ENCODE data around the gene MAPK10.
"Not testable (repeated sequence)": the region's sequence is repeated elsewhere in the genome, so short reads cannot be mapped to it uniquely, and the experiment has no call there.

MAPK10 gene

DNA sequence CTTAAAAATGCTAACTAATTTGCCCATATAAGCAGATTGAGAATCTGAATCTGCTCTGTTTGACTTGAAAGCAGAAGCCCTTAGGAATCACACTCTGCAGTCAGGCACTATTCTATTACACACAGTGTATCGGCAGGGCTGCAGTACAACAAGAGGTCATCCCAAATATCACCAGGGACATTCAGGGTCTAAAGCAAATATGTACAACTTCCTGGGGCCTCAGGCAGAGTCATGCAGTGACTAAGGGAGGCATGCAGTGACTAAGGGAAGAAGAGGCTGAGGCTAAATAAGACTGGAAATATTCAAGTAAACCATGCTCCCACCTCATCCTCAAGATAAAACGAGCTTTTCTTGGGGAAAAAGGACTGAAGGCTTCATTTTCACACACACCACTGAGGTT lies 20.9 kb downstream of the MAPK10 start:
- DNase-seq (ENCODE audit: low spot score), result no peak

DNA sequence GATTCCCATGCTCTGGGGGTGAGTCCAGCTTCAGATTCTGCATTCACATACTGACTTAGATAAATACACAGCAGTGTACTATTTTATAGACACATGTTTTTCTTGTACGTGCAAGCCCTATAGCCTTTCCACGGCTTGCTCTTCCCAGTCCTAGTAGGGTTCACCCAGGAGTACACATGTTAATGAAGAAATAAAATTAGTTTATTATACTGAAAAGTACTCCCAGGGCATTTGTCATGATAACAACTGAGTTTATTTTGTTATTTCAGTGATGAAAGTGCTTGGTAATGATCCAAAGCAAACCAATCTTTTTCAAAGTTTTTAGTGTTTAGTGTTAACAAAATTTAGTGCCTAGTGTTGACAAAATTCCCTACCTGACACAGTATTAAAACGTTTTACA lies 21.3 kb downstream of the MAPK10 start:
- no peak for DNase-seq (ENCODE audit: low spot score)

DNA sequence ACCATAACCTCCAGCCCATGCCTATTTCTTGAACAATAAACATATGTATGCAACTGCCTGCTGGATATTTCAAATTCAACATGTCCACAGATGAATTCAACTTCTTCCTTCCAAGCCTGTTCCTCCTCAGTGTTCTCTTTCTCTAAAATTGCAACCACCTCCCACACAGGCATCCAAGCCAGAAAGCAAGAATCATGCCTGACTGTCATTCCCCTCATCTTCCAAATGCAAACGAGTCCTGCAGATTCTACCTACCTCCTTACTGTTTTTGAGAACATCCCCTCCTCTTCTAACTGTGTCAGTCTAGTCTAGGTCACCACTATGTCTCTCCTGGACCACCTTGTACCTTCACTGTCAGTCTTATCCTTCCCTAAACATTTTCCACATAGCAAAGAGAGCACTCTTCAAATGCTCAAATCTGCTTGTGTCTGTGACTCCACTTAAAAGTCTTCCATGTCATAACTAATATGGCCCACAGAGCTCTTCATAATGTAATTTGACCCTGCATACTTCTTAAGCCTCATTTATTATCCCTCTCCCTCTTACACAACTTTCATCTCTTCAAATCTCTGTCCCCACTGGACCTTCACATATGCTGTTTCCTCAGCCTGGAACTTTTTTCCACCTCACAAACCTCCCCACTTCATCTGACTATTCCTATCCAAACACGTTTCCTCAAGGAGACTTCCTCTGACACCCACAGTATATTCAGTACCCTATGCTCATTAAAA lies 25.7 kb downstream of the MAPK10 start:
- no peak for DNase-seq (ENCODE audit: low spot score)

DNA sequence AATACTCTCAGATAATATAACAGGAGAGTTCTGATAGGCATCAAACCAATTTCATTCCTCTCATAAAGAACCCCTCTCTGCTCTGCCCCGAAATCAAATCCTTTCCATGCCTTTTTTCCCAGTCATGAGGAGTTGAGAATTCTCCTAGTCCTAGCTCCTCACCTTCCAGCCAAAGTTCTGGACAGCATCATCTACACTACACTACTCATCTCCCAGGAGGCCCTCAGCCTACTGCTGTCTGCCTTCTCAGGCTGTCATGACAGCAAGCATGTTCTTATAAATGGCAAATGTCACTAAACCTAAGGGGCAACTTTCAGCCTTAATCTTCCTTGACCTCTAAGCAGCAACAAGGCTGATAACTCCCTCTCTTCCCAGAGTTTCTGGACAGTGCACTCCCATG lies 26.6 kb downstream of the MAPK10 start:
- DNase-seq (ENCODE audit: low spot score), result no peak

DNA sequence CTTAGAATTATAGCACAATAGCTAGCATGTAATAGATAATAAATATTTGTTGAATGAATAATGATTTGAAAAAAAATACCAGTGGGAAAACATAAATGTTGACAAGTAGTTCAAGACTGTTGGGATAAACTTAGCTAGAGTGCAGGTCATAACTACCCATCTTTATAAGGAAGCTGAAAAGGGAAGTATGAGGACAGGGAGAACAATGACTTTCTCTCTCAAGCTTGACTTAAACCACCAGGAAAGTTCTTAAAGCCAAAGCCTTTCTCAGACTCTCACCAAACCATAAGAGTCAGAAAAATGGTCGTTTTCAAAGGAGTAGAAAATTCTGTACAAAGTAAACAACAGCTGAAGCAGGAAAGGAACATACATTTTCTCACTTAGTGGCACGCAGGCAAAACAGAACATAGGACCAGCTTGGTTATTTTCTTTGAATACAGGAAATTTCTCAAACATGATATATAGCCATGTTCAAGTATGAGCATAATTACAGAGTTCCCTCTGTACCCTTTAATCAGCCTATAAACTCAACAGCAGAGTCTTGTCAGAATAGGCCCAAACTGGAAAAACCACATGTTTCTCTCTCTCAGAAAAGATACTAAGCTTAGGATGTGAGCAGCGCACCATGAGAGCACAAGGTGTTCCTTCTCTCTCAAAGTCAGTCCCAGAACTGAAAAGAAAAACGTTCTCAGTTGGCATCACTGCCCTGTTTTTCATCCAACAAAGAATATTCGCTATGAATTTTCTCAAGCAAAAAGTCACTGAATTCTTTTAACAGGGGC lies 28.7 kb downstream of the MAPK10 start:
- no peak for DNase-seq (ENCODE audit: low spot score)

DNA sequence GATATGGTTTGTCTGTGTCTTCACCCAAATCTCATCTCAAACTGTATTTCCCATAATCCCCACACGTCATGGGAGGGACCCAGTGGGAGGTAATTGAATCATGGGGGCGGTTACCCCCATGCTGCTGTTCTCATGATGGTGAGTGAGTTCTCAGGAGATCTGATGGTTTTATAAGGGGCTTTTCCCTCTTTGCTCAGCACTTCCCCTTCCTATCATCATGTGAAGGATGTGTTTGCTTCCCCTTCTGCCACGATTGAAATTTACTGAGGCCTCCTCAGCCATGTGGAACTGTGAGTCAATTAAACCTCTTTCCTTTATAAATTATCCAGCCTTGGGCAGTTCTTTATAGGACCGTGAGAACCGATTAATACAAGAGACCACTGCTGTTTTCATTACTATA lies 29.4 kb downstream of the MAPK10 start:
- DNase-seq (ENCODE audit: low spot score), result not testable (repeated sequence)

DNA sequence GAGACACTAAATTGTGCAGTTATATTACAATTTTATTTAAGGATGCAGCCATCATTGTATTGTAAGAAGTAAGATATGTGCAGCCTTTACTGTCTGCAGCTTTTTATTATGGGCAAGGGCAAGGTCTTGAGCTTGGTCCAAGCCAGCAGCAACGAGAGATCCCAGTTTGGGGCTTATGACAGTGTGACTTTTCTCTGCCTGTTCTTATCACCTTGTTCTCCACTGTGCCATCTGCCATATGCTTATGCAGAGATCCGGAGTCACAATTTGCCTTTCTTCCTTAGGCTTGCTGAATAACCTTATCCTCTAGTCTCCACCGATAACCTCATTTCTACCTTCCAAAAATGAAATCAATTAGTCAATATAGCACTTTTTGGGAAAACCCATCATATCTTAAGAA lies 30.4 kb downstream of the MAPK10 start:
- no peak for DNase-seq (ENCODE audit: low spot score)

DNA sequence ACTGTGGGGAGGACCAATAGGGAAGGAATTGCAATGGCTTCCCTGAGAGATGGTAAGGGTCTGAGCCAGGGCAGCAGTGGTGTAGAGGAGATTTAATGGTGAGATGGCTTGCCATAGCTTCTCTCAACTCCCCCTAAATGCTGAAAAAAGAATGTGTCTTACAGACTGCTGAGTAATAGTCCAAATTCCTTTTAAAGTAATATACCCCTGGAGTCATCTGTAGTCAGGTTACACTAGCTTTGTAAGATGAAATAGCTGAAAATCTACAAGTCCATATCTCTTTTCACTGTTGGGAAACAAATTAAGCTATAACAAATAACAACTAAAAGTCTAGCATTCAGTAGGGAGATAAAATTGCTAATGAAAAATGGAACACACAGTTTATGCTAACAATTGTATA lies 33.5 kb downstream of the MAPK10 start:
- no peak for DNase-seq (ENCODE audit: low spot score)

DNA sequence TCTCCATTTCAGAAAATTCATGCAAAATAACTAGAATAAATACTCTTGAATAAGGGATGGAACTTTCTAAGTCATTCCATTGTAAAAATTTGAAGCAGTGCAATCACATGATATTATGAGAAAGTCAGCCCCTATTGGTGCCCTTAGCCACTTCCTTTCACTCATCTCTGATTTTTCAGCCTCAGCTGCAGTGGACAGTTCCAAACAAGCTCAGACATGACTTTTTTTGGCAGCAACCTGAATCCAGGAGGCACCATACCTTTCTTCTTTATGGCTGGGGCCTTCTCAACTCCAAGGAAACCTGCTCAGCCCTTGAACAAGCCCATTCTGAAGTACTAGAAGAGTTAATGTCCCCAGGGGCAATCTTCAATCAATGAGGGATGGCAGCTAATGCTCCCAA lies 40.5 kb downstream of the MAPK10 start:
- DNase-seq (ENCODE audit: low spot score), result no peak

DNA sequence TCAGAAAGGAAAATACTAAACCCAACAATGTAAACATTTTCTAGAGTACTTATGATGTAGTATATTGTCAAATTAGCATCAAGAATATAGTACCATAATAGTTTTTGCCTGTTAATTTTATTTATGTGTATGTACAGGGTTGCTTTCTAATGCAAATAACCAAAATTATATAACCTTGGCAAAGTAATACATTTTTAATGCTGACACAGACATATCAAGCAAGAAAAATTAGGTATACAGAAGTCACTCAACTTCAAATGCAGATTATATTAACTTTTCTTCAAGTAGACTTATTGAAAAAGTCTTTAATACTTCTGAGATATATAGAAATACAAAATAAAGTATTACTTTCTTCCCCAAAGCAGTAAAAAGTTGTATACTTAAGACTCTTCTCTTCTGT lies 44.3 kb downstream of the MAPK10 start:
- no peak for DNase-seq (ENCODE audit: low spot score)

DNA sequence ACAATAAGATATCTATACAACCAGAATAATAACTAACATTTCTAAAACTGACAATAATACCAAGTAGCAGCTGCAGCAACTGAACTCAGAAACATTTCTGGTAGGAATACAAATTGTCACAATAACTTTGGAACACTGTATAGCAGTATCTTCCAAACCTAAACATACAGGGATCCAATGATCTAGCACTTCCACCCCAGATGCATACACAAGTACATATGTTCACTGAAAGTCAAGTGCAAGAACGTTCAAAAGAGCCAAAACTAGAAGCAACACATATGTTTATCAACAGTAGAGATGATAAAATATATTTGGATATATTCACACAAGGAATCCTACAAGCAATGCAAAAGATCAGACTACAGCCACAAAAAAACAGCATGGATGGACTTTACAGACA lies 46.2 kb downstream of the MAPK10 start:
- DNase-seq (ENCODE audit: low spot score), result no peak

DNA sequence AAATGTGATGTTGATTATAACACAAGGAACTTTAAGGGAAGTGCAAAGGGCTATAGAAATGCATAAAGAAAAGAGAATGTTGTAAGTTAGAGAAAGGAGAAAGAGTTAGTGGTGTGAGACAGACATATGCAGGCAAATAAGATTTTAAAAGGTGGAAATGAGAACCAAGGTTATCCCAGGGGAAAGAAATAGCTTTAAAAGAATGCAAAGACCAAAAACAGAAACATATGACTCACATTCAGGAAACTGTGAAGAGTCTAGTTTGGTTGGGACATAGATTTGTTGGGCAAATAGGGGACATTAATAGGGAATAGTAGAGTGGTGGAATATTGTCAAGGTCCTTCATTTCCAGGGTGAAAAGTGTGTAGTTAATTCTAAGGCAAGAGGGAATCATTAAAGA lies 52.4 kb downstream of the MAPK10 start:
- no peak for DNase-seq (ENCODE audit: low spot score)

DNA sequence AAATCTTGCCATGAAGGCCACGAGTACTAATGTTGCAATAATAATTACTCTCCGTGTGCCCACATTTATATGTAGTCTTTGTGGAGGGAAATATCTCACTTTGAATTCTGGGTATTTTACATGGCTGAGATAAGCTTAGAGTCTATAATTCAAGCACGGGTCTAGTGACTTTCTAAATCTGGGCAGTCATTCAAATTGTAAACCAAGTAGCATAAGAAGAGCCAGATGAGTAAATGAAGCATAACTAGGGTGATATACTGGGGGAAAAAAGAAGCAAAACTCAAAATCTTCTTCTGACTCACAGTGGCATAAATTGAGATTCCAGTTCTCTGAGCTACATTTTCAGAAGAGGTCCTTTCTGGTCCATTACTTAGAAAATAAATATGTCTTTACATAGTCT lies 53.0 kb downstream of the MAPK10 start:
- no peak for DNase-seq (ENCODE audit: low spot score)

DNA sequence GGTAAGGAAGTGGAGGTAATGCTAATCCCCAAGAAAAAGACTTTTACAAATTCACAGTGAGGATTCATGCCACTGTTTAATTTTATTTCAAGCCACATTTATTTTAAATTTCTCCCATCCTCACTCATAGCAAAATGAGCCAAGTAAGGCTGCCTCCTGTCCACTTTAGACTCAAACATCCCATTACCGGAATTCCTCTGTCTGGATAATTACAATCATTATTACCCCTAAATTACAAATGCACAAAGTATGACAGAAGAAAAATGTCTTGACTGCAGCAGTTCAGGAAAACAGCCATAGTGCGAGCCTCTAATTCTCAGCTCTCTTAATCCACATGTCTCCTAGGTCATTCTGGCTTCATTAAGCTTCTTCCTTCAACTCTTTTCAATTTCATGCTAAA lies 57.0 kb downstream of the MAPK10 start:
- no peak for DNase-seq (ENCODE audit: low spot score)

DNA sequence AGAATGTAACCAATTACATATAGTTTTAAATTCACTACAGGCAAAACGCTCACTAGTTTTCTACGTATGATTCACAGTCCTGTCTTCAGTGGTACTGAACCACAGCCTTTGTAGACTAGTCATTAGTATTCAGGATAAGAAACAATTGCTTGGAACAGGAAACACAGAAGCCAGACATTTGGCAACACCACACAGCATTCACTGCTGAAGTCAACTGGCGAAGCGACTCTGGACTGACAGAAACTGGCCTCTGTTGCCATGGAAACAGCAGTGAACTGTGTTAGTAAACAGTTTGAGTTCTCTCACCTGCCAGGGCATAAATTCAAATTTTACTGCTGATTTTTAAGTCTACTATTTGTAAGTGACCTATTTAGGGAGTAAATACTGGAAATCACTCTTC lies 57.6 kb downstream of the MAPK10 start:
- no peak for DNase-seq (ENCODE audit: low spot score)

DNA sequence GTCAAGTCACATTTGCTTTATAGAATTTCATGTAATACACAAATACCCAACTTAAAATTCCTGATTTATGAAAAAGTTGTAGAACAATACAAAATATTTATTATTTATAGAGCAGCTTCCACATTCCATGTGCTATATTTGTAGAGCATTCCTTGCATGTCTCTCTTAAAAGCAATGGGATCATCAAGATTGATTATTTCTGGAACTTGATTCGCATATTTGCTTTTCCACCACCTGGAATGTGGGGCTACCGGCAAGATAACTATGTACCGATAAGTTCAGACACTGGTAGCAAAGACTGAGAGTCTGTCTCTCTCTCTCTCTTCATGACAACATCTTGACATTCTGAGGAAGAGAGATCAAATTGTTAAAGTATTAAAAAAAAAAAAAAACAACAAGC lies 59.3 kb downstream of the MAPK10 start:
- no peak for DNase-seq (ENCODE audit: low spot score)

DNA sequence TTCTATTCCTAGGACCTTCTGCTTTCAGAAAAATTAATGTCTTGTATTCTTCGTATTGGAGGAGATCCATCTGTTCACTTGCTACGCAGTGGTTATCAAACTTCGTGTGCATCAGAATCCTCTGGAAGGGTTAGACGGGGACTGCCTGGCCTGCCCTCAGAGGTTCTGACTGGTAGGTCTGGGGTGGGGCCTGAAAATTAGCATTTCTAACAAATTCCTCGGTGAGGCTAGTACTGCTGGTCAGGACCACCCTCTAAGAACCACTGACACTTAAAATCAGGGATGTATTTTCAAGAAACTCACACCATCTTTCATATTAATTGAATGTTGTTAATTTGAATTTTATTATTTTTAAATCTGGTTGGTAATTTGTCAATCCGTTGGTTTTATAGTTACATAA lies 63.0 kb downstream of the MAPK10 start:
- DNase-seq (ENCODE audit: low spot score), result no peak

DNA sequence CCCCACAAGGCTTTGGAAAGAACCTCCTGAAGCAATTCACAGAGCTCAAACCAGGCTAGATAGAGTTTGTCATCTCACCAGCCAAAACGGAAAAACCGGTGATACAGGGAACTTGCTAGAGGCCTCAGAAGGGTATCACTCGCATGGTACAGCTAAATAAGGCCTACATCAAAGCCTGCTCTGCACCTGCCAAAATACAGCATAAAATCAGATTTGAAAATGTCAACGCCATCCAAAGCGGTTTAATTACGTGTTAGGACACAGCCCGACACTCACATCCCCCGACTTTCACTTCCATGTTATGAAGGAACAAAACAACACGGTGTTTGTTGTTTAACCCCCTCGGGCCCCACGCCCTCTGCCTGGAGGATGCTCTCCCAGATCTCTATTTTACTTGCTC lies 65.0 kb downstream of the MAPK10 start:
- no peak for DNase-seq (ENCODE audit: low spot score)

DNA sequence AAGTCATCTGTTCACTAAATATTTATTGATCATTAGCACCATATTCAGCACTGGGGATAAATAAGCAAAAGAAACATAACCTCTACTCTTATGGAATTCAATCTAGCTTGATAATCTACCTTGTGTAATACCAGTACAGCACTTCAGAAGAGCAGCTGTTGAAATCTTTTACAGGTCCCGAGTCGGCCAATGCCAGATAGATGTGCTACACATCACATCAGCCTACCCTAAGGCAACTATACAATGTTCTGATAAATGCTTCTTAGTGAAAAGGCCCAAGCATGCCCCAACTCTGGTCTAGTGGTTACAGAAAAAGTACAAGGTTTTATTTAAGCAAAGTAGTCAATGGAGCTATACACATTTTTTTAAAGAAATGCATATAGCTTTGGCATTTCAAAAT lies 68.7 kb downstream of the MAPK10 start:
- DNase-seq (ENCODE audit: low spot score), result no peak

DNA sequence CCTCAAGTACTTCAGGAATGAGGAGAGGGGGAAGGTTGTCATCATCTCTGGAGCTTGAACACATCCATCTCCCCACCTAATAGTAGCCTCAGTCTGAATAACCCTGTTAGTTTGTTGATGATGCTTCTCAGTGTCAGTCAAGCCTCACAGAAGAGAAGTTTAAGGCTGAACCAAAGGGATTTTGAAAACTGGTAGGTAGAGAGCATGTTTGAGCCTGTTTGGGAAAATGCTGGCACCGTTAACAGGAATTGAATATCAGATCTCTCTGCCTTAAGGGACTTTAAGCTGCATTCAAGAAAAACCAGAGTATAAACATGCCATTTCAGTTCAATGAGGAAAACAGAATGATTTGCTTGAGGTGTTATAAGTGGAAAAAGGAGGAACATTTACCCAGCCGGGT lies 73.1 kb downstream of the MAPK10 start:
- DNase-seq (ENCODE audit: low spot score), result no peak

DNA sequence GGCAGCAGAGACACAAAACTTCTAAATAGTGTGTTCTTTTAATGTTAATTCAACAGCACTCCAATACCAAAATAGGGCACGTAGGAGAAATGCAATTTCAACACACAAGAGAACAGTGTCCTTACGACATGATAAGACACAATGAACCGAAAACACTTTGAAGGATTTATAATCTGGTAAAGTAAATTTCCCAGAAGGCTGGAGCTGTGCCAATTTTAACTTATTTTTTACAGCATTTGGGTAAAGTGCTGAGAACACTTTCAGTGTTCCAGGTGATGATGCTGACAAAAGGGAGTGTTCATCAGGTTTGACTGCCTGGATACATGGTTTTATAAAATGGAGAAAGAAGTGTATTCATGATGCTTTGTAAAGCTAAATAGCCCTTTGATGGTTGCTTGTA lies 76.5 kb downstream of the MAPK10 start:
- DNase-seq (ENCODE audit: low spot score), result no peak

DNA sequence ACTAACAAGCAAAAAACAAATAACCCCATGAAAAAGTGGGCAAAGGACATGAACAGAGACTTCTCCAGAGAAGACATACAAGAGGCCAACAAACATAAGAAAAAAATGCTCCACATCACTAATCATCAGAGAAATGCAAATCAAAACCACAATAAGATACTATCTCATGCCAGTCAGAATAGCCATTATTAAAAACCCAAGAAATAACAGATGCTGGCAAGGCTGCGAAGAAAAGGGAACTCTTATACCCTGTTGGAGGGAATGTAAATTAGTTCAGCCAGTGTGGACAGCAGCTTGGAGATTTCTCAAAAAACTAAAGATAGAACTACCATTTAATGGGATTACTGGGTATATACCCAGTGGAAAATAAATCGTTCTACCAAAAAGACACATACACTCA lies 79.6 kb downstream of the MAPK10 start:
- no peak for DNase-seq (ENCODE audit: low spot score)

DNA sequence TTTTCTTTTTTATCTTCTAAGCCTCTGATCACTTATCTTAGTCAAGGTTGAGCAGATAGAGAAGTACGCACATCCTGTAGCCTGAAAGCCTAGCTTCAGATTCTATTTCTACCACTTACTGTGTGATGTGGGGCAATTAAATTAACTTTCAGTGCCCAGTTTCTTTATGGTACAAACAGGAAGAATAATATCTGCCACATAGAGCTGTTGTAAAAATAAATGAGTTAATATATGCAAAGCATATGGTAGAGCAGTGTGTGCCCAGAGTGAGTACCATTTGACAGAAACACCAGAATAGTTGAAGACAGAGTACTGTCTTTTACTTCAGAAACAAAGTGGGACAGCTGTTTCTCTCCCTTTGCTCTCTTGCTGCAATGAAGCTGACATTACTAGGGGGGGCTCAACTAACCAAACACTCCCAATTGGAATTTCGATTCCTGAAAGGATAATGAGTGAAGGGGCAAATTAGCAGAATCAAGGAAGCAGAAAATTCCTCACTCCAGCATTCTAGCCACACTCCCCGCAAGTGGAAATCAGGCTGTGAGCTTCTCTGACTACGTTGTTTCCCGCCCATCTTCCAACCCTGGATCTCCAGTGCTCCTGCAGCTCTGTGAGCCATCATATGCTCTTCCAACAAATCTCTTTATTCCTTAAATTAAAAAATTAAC lies 80.4 kb downstream of the MAPK10 start:
- DNase-seq (ENCODE audit: low spot score), result no peak

All from HuH-7 (cell line).